Measurements from ENCODE around the gene CR1.
"Not testable (repeated sequence)": the region's sequence is repeated elsewhere in the genome, so short reads cannot be mapped to it uniquely, and the experiment has no call there.

CR1 gene

GRCh38 chr1:207504438-207504837, 8.5 kb downstream of the CR1 start:
- DNase-seq, result no peak

- DNase-seq, result no peak
Observed at GRCh38 chr1:207510444-207510843, 14.5 kb downstream of the CR1 start.

GRCh38 chr1:207514890-207515289, 18.9 kb downstream of the CR1 start:
- no peak for DNase-seq

- no peak for DNase-seq
Observed at GRCh38 chr1:207516729-207517128, 20.8 kb downstream of the CR1 start.

- DNase-seq, result no peak
Observed at GRCh38 chr1:207518608-207519236, 22.8 kb downstream of the CR1 start.

GRCh38 chr1:207519505-207520399, 23.8 kb downstream of the CR1 start:
- no peak for DNase-seq

GRCh38 chr1:207520400-207521345, 24.7 kb downstream of the CR1 start:
- DNase-seq, result not testable (repeated sequence)

GRCh38 chr1:207525239-207525638, 29.3 kb downstream of the CR1 start:
- DNase-seq, result not testable (repeated sequence)

- DNase-seq, result not testable (repeated sequence)
Observed at GRCh38 chr1:207528401-207528800, 32.4 kb downstream of the CR1 start.

- not testable (repeated sequence) for DNase-seq
Observed at GRCh38 chr1:207536263-207536662, 40.3 kb downstream of the CR1 start.

GRCh38 chr1:207546677-207547357, 50.9 kb downstream of the CR1 start:
- not testable (repeated sequence) for DNase-seq

- not testable (repeated sequence) for DNase-seq
Observed at GRCh38 chr1:207554823-207555222, 58.9 kb downstream of the CR1 start.

- DNase-seq, result no peak
Observed at GRCh38 chr1:207565546-207566468, 69.8 kb downstream of the CR1 start.

- not testable (repeated sequence) for DNase-seq
Observed at GRCh38 chr1:207571926-207572325, 76.0 kb downstream of the CR1 start.

GRCh38 chr1:207573074-207573473, 77.1 kb downstream of the CR1 start:
- not testable (repeated sequence) for DNase-seq

GRCh38 chr1:207575381-207575780, 79.4 kb downstream of the CR1 start:
- not testable (repeated sequence) for DNase-seq

- no peak for DNase-seq
Observed at GRCh38 chr1:207578796-207579435, 83.0 kb downstream of the CR1 start.

- DNase-seq, result no peak
Observed at GRCh38 chr1:207579436-207579799, 83.5 kb downstream of the CR1 start.

GRCh38 chr1:207581496-207582153, 85.7 kb downstream of the CR1 start:
- no peak for DNase-seq

- not testable (repeated sequence) for DNase-seq
Observed at GRCh38 chr1:207589506-207589905, 93.5 kb downstream of the CR1 start.

All from NCI-H524 treated with DMSO at 0.1 percent for 48 hours (cell line).